ENCODE data around the gene SH3PXD2A. TPM values are rescaled to one million over a fixed set of nuclear protein-coding genes. Genes with fewer than 3 reads are reported as not detected.

SH3PXD2A gene
- polyA plus RNA-seq, 1 experiment = 50.2 TPM

DNA sequence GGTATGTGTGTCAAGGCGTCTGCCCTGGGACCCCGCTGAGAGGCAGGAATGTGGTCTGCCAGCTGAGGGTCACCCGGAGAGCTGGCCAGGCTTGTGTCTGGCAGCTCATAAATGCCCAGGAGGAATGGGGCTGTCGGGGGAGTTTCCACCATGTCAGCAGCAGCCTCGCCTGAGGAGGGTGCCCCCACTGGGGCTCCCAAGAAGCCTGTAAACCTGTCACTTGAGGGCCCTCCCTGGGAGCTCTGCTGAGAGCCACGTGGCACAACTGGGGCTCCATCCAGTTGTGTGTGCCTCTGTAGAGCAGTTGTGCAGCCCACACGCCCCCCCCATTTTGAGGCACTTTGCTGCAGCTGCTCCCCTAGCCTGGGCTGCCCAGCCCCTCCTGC, 291.3 kb downstream of the SH3PXD2A start:
- ChIA-PET POLR2A (no interaction called here), CTCF (interaction anchor here (0.6 to 2.2 kb wide), 12 partner anchors 9 to 88 kb away, joined by 3 to 7 read pairs (median 3); partner anchors contain the start of gene NEURL1)
- DNase-seq (ENCODE audit: low read depth) = no peak
- Histone ChIP-seq H3K4me3 (ENCODE audit: low read depth, low read length) (no peak overlapping the region), H3K27me3 (ENCODE audit: control insufficient read depth, insufficient read depth, low read length) (peaks cover 9% of the 10 kb centered on the region; the same call in 1 of the 2 replicates), H3K36me3 (ENCODE audit: control insufficient read depth, insufficient read depth, low read length) (no peaks in the 10 kb centered on the region)
- TF ChIP-seq, protein P1, sequence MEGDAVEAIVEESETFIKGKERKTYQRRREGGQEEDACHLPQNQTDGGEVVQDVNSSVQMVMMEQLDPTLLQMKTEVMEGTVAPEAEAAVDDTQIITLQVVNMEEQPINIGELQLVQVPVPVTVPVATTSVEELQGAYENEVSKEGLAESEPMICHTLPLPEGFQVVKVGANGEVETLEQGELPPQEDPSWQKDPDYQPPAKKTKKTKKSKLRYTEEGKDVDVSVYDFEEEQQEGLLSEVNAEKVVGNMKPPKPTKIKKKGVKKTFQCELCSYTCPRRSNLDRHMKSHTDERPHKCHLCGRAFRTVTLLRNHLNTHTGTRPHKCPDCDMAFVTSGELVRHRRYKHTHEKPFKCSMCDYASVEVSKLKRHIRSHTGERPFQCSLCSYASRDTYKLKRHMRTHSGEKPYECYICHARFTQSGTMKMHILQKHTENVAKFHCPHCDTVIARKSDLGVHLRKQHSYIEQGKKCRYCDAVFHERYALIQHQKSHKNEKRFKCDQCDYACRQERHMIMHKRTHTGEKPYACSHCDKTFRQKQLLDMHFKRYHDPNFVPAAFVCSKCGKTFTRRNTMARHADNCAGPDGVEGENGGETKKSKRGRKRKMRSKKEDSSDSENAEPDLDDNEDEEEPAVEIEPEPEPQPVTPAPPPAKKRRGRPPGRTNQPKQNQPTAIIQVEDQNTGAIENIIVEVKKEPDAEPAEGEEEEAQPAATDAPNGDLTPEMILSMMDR (IDR thresholded peaks at IDR 0.05; ENCODE audit: insufficient read depth, low read depth, low read length) = no peak

DNA sequence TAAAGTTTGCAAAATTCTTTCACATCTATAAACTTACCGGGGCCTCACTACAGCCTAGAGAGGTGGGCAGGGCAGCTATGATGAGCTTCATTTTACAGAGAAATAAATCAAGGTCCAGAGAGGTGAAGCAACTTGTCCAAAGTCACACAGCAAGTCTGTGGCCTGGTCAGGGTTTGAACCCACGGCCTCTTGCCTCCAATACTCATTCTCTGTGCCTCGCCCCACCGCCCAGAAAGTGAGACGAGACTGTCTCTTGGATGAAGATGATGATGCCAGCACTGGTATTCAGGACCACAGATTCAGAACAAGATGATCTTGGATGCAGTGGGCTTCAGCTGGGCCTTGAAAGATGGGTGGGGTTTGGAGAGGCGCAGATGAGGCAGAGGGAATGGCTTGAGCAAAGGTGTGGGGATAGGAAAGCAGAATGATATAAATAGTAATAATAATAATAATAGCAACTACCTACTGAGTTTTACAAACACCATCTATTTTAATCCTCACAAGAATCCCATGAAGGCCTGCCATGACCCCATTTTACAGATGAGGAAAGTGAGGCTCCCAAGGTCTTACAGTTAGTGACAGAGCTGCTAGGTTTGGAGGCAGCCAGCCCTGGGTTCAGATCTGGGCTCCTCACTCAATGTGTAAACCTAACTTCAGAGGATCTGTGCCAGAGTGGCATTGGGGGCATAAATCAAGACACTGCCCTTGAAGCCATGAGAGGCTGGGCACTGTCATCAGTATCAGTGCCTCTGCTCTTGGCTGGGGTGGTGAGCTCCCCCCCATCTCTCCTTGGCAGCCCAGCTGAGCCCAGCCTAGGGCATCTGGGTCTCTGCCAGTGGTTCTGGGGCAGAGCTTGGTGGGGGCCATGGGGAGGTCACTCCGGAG, 291.9 kb downstream of the SH3PXD2A start:
- CTCF ChIA-PET = interaction anchor here (0.6 to 2.2 kb wide), 7 partner anchors 12 to 1555 kb away, joined by 3 to 7 read pairs (median 4); partner anchors contain the start of gene NEURL1
- H3K4me3 ChIP-seq (ENCODE audit: low read depth, low read length) = no peak overlapping the region
- POLR2A ChIA-PET = no interaction called here
- TF ChIP-seq, protein P1 (IDR thresholded peaks at IDR 0.05; ENCODE audit: insufficient read depth, low read depth, low read length) = no peak
- peaks cover 10% of the 10 kb centered on the region; the same call in 1 of the 2 replicates for H3K27me3 ChIP-seq (ENCODE audit: control insufficient read depth, insufficient read depth, low read length)
- DNase-seq (ENCODE audit: low read depth) = no peak
- no peaks in the 10 kb centered on the region for H3K36me3 ChIP-seq (ENCODE audit: control insufficient read depth, insufficient read depth, low read length)

DNA sequence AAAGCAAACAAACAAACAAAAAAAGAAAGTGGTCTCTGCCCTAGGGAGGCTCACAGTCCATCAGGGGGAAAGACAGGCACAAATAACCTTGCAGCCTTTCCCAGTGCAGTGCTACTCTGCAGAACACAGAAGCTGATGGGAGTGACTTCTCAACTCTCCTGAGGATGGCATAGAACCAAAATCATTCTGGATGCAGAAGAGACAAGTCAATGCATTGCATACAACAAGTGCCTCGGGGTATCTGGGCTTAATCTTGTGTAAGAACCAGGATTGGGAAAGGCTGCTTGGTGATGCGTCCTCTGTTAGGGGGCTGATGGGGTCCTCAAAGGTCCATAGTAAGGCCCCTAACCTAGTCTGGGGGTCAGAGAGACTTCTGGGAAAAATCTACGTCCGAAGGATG, 293.0 kb downstream of the SH3PXD2A start:
- CTCF ChIA-PET = no interaction called here
- no peak for DNase-seq (ENCODE audit: low read depth)

DNA sequence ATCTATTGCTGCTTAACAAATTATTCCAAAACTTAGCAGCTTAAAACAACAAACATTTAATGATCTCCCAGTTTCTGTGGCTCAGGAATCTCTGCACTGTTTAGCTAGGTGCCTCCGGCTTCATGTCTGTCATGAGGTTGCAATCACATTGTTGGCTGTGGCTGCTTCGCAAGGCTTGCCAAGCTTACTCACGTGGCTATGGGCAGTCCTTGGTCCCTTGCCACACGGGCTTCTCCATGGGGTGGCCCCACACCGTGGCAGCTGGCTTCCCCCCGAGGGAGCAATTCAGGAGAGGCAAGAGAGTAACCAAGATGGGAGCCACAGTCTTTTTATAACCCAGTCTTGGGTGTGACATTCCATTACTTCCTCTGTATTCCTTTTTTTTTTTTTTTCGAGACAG, 294.5 kb downstream of the SH3PXD2A start:
- Histone ChIP-seq H3K4me3 (ENCODE audit: low read depth, low read length) (no peak overlapping the region), H3K27me3 (ENCODE audit: control insufficient read depth, insufficient read depth, low read length) (peaks cover 10% of the 10 kb centered on the region), H3K36me3 (ENCODE audit: control insufficient read depth, insufficient read depth, low read length) (no peaks in the 10 kb centered on the region)
- ChIA-PET POLR2A (no interaction called here), CTCF (interaction anchor here (1.8 kb wide), 1 partner anchor 18 kb away, joined by 5 read pairs; no protein-coding TSS in a partner anchor)
- TF ChIP-seq, protein P1 (IDR thresholded peaks at IDR 0.05; ENCODE audit: insufficient read depth, low read depth, low read length) = no peak
- DNase-seq (ENCODE audit: low read depth) = no peak

More for the DNA sequence above, 293.0 kb downstream of the SH3PXD2A start:
- TF ChIP-seq, protein P1 (IDR thresholded peaks at IDR 0.05; ENCODE audit: insufficient read depth, low read depth, low read length) = no peak
- Histone ChIP-seq H3K27me3 (ENCODE audit: control insufficient read depth, insufficient read depth, low read length) (peaks cover 10% of the 10 kb centered on the region; the same call in 1 of the 2 replicates), H3K4me3 (ENCODE audit: low read depth, low read length) (no peak overlapping the region), H3K36me3 (ENCODE audit: control insufficient read depth, insufficient read depth, low read length) (no peaks in the 10 kb centered on the region)
- POLR2A ChIA-PET = no interaction called here

DNA sequence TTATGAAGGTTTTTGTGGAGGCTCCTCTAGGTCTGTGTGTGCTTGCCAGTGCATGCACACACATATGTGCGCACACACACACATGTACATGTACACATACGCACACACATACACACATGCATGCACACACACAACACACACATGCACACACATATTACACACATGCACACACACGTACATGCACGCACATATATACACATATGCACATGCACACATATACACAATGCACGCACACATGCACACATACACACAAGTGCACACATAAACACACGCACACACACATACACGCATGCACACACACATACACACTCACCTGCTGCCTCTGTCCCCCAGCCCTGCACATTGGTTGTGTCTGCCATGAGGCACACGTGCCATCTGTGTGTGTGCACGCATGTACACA, 295.6 kb downstream of the SH3PXD2A start:
- H3K27me3 ChIP-seq (ENCODE audit: control insufficient read depth, insufficient read depth, low read length) = peaks cover 12% of the 10 kb centered on the region
- CTCF ChIA-PET = interaction anchor here (0.5 kb wide), 1 partner anchor 9 kb away, joined by 4 read pairs; no protein-coding TSS in a partner anchor
- TF ChIP-seq, protein P1 (IDR thresholded peaks at IDR 0.05; ENCODE audit: insufficient read depth, low read depth, low read length) = no peak
- no peak overlapping the region for H3K4me3 ChIP-seq (ENCODE audit: low read depth, low read length)
- no peak for DNase-seq (ENCODE audit: low read depth)
- H3K36me3 ChIP-seq (ENCODE audit: control insufficient read depth, insufficient read depth, low read length) = no peaks in the 10 kb centered on the region
- POLR2A ChIA-PET = no interaction called here

Data from BJ (cell line).